DMS79 (cell line): ENCODE results near the gene PROSER3.

ENCODE experiments used
- DNase-seq: peaks from one replicate; lab custom pipeline; 2025; lab: John Stamatoyannopoulos, UW

Gene PROSER3

GRCh38 chr19:35739275-35740107, 18.5 kb upstream of the PROSER3 start:
- no peak for DNase-seq

GRCh38 chr19:35740108-35740422, 17.9 kb upstream of the PROSER3 start:
- DNase-seq: no peak

- DNase-seq: peak; percentile 96
Observed at GRCh38 chr19:35740423-35741202, 17.4 kb upstream of the PROSER3 start.

- no peak for DNase-seq
Observed at GRCh38 chr19:35741203-35741515, 16.8 kb upstream of the PROSER3 start.

- no peak for DNase-seq
Observed at GRCh38 chr19:35742121-35742724, 15.8 kb upstream of the PROSER3 start, which contains the start of gene IGFLR1. TSS of gene IGFLR1 (minus strand) at chr19:35742452. CDS start at chr19:35741180, 1,272 bp downstream.

GRCh38 chr19:35743640-35744429, 14.1 kb upstream of the PROSER3 start:
- DNase-seq: no peak

GRCh38 chr19:35744430-35745327, 13.3 kb upstream of the PROSER3 start:
- DNase-seq: peak; percentile 93

GRCh38 chr19:35745328-35746086, 12.5 kb upstream of the PROSER3 start, which contains the start of the genes PSENEN and U2AF1L4:
TSS of gene PSENEN (plus strand) at chr19:35745651. CDS start at chr19:35745931, 280 bp downstream.
TSS of gene U2AF1L4 (minus strand) at chr19:35745418. CDS start at chr19:35745391, 27 bp downstream.
- peak; percentile 98 for DNase-seq

- DNase-seq: no peak
Observed at GRCh38 chr19:35746087-35746462, 11.9 kb upstream of the PROSER3 start.

GRCh38 chr19:35746531-35746930, 11.4 kb upstream of the PROSER3 start:
- no peak for DNase-seq

- DNase-seq: peak; percentile 98
Observed at GRCh38 chr19:35748106-35749020, 9.6 kb upstream of the PROSER3 start, which contains the start of gene LIN37. TSS of gene LIN37 (plus strand) at chr19:35748576. CDS start at chr19:35748725, 149 bp downstream.

GRCh38 chr19:35750167-35750566, 7.8 kb upstream of the PROSER3 start:
- no peak for DNase-seq

- no peak for DNase-seq
Observed at GRCh38 chr19:35751839-35752745, 5.9 kb upstream of the PROSER3 start.

- no peak for DNase-seq
Observed at GRCh38 chr19:35752746-35753350, 5.1 kb upstream of the PROSER3 start.

- DNase-seq: no peak
Observed at GRCh38 chr19:35753634-35754369, 4.2 kb upstream of the PROSER3 start.

GRCh38 chr19:35754370-35755130, 3.4 kb upstream of the PROSER3 start:
- DNase-seq: no peak
